H7 (cell line): ENCODE results near the gene KCTD15. TPM values are rescaled to one million over a fixed set of nuclear protein-coding genes. Genes with fewer than 3 reads are reported as not detected.

Experiments used
- DNase-seq: peaks from one replicate; pipeline ENCODE4 v3.0.0; 2012
- H3K27me3 ChIP-seq: 2 replicates; pipeline ENCODE4 v1.6.0; 2011; ENCODE audit warnings: mild to moderate bottlenecking, low read length; ENCODE audit not compliant: control insufficient read depth, insufficient read depth
- H3K36me3 ChIP-seq: replicated peaks from 2 replicates; pipeline ENCODE4 v1.5.1; 2011; ENCODE audit warnings: low read length; ENCODE audit not compliant: control insufficient read depth, insufficient read depth
- H3K4me3 ChIP-seq: 2 replicates; pipeline ENCODE4 v1.5.1; 2011; ENCODE audit warnings: low read depth, mild to moderate bottlenecking, control low read depth, low read length, moderate library complexity; ENCODE audit not compliant: insufficient read depth
- total RNA-seq: library from RNA; depleted of rRNA; stranded (reverse); fragments of >200 nt; shearing (Covaris generic); gene quantifications from 2 replicates; pipeline ENCODE4 v1.2.3, GENCODE V29; 2014

Gene KCTD15
- total RNA-seq, 1 experiment from 2014 or later, result 47.4 TPM

DNA sequence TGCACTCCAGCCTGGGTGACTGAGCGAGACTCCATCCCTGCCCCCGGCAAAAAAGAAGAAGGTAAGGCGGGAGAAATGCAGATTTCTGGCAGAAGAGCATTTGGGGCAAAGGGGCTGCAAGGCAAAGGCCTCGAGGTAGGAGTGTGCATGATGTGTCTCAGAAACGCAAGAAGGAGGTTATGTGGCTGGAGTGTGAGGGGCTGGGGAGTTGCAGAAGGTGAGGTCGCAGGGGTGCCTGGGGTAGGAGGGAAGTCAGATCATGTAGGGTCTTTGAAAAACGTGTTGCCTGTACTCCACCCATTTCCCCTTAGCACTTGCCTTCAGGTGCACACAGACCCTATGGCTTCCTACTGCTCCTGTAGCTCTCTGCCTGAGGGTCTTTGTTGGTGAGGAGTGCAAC lies 29.9 kb downstream of the KCTD15 start:
- H3K27me3 ChIP-seq, result no peaks in the 10 kb centered on the region
- no peak overlapping the region for H3K4me3 ChIP-seq
- H3K36me3 ChIP-seq, result no peaks in the 10 kb centered on the region
- no peak for DNase-seq

DNA sequence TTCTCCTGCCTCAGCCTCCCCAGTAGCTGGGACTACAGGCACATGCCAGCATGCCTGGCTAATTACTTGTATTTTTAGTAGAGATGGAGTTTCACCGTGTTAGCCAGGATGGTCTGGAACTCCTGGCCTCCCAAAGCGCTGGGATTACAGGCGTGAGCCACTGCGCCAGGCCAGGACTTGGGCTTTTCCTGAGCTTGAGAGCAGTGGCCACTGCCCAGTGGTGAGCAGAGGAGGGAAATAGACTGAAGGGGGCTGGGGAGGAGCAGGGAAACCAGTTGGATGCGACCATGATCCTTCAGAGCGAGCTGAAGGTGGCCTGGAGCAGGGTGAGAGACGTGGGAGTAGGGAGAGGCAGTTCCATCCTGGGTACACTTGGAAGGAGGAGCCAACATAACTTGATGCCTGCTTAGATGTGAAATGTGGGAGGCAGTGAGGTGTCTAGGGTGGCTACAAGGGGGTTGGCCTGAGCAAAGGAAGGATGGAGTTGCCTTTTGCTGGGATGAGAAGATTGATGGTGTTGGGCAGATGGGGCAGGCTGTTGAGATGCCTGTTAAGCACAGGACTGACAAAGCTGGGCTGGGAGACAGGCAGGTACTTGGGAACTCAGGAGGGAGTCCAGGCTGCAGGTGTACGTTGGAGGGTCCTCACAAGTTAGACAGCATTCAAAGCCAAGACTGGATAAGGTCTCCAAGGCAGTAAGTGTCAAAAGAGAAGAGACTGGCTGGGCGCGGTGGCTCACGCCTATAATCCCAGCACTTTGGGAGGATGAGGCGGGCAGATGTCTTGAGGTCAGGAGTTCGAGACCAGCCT lies 31.8 kb downstream of the KCTD15 start:
- Histone ChIP-seq H3K4me3 (no peak overlapping the region), H3K27me3 (no peaks in the 10 kb centered on the region), H3K36me3 (no peaks in the 10 kb centered on the region)
- DNase-seq, result no peak

DNA sequence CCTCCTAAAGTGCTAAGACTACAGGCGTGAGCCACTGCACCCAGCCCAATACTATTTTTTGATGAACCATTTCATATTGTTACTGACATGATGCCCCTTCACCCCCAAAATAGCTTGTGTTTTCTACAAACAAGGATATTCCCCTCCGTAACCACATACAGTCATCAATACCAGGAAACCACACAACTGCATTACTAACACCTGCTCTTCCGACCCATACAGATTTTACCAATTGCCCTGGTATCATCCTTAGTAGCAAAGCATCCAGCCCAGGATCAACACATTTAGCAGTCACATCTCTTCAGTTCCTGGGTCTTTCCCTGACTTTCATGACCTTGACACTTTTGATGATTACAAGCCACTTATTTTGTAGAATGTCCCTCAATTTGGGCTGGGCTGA lies 33.6 kb downstream of the KCTD15 start:
- DNase-seq, result no peak
- no peaks in the 10 kb centered on the region for H3K36me3 ChIP-seq
- H3K27me3 ChIP-seq, result no peaks in the 10 kb centered on the region
- H3K4me3 ChIP-seq, result no peak overlapping the region

- H3K27me3 ChIP-seq, result no peaks in the 10 kb centered on the region
- no peak overlapping the region for H3K4me3 ChIP-seq
- DNase-seq, result no peak
- no peaks in the 10 kb centered on the region for H3K36me3 ChIP-seq
Measured at GRCh38 chr19:33831825-33832224, 35.2 kb downstream of the KCTD15 start.

- Histone ChIP-seq H3K4me3 (no peak overlapping the region), H3K36me3 (no peaks in the 10 kb centered on the region), H3K27me3 (no peaks in the 10 kb centered on the region)
- DNase-seq, result no peak
Measured at GRCh38 chr19:33832633-33833032, 36.0 kb downstream of the KCTD15 start.

DNA sequence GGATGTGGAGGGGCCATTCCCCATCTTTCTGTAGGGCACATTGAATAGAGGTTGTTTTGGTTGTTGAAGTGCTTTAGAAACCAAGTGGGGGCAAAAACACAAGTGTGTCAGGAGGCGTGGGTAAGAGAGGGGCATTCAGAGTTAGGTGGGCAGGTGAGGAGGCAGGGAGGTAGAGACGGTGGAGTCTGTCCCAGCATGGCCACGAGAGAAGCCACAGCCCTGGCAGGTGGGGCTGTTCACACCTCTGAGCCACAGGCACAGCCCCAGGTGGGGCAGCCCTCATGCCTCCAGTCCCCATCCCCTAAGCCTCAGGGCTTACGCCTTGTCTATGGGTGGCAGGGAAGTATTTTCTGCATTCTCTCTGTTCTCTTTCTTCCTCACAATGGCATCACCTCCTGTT lies 43.7 kb downstream of the KCTD15 start:
- DNase-seq, result no peak
- H3K4me3 ChIP-seq, result no peak overlapping the region
- no peaks in the 10 kb centered on the region for H3K27me3 ChIP-seq
- H3K36me3 ChIP-seq, result no peaks in the 10 kb centered on the region

- no peak for DNase-seq
- Histone ChIP-seq H3K27me3 (no peaks in the 10 kb centered on the region), H3K4me3 (no peak overlapping the region), H3K36me3 (no peaks in the 10 kb centered on the region)
Measured at GRCh38 chr19:33840783-33841182, 44.1 kb downstream of the KCTD15 start.

DNA sequence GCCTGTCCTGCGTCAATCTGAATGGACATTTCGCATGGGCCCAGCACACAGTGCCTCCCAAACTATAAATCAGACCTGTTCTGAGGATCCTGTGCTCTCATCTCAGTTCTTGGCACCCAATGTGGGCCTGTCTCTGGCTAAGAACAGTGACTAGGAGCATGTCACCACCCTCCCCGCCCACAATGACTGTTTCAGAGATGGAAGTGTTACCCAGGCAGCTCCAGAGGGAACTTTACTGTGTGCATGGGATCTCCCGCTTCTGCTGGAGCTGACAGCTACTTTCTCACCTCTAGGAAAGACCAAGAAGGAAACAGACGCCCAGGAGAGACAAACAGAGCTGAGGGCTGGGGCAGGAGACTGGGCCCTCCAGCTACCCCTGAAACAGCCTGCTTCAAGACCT lies 45.0 kb downstream of the KCTD15 start:
- no peaks in the 10 kb centered on the region for H3K27me3 ChIP-seq
- DNase-seq, result no peak
- no peaks in the 10 kb centered on the region for H3K36me3 ChIP-seq
- no peak overlapping the region for H3K4me3 ChIP-seq

DNA sequence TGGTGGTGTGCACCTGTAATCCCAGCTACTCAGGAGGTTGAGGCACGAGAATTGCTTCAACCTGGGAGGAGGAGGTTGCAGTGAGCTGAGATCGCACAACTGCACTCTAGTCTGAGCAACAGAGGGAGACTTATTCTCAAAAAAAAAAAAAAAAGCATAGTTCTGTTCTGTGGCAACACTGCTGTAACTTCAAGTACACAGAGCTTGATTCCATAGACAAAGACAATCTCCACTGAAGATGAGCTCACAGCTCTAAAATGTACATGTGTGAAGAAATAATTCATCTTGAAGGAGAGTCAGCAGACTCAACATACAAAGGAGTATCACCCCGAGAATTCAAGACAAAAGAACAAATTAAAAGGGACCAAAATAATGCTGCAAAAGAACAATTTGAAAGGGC lies 47.8 kb downstream of the KCTD15 start:
- Histone ChIP-seq H3K36me3 (no peaks in the 10 kb centered on the region), H3K4me3 (no peak overlapping the region), H3K27me3 (no peaks in the 10 kb centered on the region)
- no peak for DNase-seq

DNA sequence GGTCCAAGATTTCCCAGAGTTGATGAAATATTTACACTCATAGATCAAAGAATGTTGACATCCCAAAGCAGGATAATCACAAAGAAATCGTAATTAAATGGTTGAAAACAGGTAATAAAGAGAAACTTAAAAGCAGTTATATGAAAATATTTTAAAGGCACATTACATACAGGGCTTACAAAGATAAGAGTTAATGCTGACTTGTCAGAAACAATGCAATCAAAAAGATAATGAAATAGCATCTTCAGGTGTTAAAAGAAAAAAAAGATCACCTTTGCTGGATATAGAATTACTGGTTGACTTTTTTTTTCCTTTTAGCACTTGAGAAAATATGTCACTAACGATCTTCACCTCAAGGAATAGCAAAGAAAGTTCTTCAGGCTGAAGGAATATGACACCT lies 48.8 kb downstream of the KCTD15 start:
- H3K4me3 ChIP-seq, result no peak overlapping the region
- H3K36me3 ChIP-seq, result no peaks in the 10 kb centered on the region
- H3K27me3 ChIP-seq, result no peaks in the 10 kb centered on the region
- DNase-seq, result no peak

DNA sequence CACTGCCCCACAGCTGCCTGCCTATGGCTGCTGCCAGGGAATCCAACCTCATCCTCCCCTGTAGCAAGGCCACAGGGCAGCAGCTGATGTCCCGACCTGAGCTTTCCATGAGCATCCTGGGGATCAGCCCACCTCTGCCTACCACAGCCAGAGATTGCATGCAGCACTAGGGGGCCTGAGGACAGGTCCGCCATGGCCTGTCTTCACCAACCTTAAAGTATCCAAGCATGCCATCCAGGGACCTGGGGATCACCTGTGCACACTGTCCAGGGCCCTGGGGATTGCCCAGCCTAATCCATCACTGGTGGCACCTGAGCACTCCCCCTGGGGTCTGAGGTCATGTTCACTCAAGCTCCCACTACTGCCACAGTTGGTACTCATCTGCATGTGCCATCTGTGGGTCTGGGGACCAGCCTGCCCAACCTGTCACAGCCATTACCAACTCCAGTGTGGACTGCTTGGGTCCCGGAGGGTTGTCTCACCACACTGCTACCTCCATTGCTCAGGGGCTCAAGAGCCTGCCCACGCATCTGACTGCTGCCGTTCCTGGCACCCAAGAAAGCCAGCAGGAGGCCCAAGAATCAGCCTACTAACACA lies 53.0 kb downstream of the KCTD15 start:
- no peak overlapping the region for H3K4me3 ChIP-seq
- DNase-seq, result no peak

DNA sequence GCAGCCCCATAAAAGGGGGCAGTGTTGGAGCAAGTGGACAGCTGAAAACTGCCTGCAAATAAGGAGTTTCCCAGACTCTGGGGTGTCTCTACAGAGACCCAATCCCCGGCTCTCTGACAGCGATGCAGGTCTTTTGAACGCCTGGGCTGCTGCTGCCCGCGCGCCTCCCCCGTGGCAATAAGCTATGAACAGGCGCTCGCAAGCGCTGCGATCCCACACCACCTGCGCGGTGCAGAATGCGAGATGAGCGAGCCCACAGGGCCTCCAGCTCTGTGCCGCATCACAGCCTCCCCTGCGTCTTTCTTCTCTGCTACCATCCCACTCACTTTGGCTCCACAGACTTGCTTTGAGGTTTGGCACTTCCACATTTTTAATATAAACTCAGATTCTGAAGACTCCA lies 62.3 kb downstream of the KCTD15 start:
- Histone ChIP-seq H3K36me3 (no peaks in the 10 kb centered on the region), H3K4me3 (no peak overlapping the region), H3K27me3 (no peaks in the 10 kb centered on the region)
- no peak for DNase-seq

More for the DNA sequence above, 53.0 kb downstream of the KCTD15 start:
- Histone ChIP-seq H3K27me3 (no peaks in the 10 kb centered on the region), H3K36me3 (no peaks in the 10 kb centered on the region)

DNA sequence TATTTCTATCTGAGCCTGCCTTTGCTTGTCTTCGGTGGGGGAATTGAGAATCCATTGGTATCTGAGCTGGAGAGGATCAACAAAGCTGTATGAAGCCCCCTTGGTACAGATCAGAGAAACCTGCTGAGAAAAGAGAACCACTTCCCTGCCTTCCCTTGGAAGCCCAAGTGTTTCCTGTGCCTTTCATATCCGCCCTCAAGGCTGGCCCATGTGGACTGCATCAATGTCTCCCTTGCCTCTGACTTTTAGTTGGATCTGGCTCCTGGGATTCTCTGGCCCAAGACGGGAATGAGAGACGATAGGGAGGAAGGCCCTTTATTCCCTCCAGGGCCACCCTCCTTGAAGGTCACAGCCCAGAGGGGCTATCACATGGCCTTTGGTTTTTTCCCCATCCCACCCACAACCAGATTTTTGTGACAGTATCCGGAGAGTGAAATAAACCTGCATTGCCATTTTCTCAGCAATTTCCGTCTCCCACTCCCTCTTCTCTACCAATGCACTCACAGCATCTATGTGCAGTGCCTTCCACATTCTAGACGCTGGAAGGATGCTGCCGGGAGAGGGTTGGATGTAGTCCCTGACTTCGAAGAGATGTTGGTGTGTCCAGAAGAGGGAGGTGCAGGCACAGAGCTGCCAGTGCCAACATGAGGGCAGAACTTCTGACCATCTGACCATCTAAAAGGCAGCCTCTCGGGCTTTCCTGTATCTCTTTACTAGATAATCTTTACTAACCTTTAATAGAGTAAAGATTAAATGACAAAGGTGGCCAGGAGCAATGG lies 63.8 kb downstream of the KCTD15 start:
- no peaks in the 10 kb centered on the region for H3K36me3 ChIP-seq
- H3K27me3 ChIP-seq, result no peaks in the 10 kb centered on the region
- DNase-seq, result no peak
- H3K4me3 ChIP-seq, result no peak overlapping the region

GRCh38 chr19:33861950-33862349 lies 65.3 kb downstream of the KCTD15 start:
- no peak for DNase-seq
- H3K4me3 ChIP-seq, result no peak overlapping the region
- no peaks in the 10 kb centered on the region for H3K27me3 ChIP-seq
- H3K36me3 ChIP-seq, result no peaks in the 10 kb centered on the region

DNA sequence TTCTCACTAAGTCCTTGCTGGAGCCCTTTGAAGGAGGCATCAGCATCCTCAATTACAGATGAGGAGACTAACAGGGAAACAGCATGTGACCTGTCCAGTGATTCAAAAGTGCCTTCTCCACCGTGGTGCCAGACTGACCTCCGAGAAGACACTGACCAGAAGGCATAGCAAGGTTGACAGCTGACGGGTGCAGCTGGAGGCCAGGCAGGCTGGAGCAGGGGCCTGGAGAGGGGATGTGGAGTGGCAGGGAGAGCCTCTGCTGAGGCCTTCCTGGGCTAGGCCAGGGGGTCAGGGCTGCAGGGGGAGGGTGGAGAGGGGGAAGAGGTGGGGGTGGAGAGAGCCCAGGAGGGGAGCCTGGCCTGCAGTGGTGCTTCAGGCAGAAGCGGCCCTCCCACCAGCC lies 66.3 kb downstream of the KCTD15 start:
- no peak overlapping the region for H3K4me3 ChIP-seq
- no peak for DNase-seq
- H3K36me3 ChIP-seq, result no peaks in the 10 kb centered on the region
- no peaks in the 10 kb centered on the region for H3K27me3 ChIP-seq
